Chondrocyte (in vitro differentiated cells): ENCODE measurements around the gene CCDC171. TPM values are rescaled to one million over a fixed set of nuclear protein-coding genes. Genes with fewer than 3 reads are reported as not detected.
A peak's percentile ranks its signal among the peaks of the same experiment; 100 is the strongest.

Experiments used
- DNase-seq: peaks from one replicate; pipeline ENCODE4 v3.0.0; 2021; ENCODE audit warnings: mixed read lengths, low spot score
- H3K27ac Mint-ChIP-seq: one replicate; pipeline ENCODE4 v1.8.0; 2021; ENCODE audit warnings: mild to moderate bottlenecking, moderate library complexity, mixed read lengths; ENCODE audit not compliant: unreplicated experiment
- H3K27me3 Mint-ChIP-seq: 2 replicates; pipeline ENCODE4 v1.8.0; 2021; ENCODE audit warnings: low read depth, mixed read lengths
- H3K36me3 Mint-ChIP-seq: 2 replicates; pipeline ENCODE4 v1.8.0; 2021; ENCODE audit warnings: low read depth, mixed read lengths
- H3K4me1 Mint-ChIP-seq: 2 replicates; pipeline ENCODE4 v1.8.0; 2021; ENCODE audit warnings: low read depth, mild to moderate bottlenecking, mixed read lengths
- H3K4me3 Mint-ChIP-seq: one replicate; pipeline ENCODE4 v1.8.0; 2021; ENCODE audit warnings: mild to moderate bottlenecking, moderate library complexity, mixed read lengths; ENCODE audit not compliant: unreplicated experiment
- H3K9me3 Mint-ChIP-seq: 2 replicates; pipeline ENCODE4 v1.8.0; 2021; ENCODE audit warnings: low read depth, mixed read lengths
- long read RNA-seq: library from polyadenylated mRNA; stranded (forward); transcript quantifications from one replicate; pipeline ENCODE4 v2.0.0, GENCODE V29; 2021
- total RNA-seq: library from RNA; stranded (reverse); gene quantifications from 3 replicates; pipeline ENCODE4 v1.2.1, GENCODE V29; 2021
- TF ChIP-seq, protein P1 (sequence below): fragments of 200-600 bp; sonication (generic); IDR thresholded peaks from 2 replicates; pipeline ENCODE4 v1.5.0; 2021; ENCODE audit warnings: antibody characterized with exemption, mild to moderate bottlenecking, moderate library complexity

CCDC171 gene
- 2.6 to 6.3 TPM (median 3.2 TPM) in 3 replicates for total RNA-seq
- long read RNA-seq, partial matches to known transcripts, result 0 of 4 reads
- long read RNA-seq, other reads (novel, unspliced or antisense), result 4 of 4 reads

DNA sequence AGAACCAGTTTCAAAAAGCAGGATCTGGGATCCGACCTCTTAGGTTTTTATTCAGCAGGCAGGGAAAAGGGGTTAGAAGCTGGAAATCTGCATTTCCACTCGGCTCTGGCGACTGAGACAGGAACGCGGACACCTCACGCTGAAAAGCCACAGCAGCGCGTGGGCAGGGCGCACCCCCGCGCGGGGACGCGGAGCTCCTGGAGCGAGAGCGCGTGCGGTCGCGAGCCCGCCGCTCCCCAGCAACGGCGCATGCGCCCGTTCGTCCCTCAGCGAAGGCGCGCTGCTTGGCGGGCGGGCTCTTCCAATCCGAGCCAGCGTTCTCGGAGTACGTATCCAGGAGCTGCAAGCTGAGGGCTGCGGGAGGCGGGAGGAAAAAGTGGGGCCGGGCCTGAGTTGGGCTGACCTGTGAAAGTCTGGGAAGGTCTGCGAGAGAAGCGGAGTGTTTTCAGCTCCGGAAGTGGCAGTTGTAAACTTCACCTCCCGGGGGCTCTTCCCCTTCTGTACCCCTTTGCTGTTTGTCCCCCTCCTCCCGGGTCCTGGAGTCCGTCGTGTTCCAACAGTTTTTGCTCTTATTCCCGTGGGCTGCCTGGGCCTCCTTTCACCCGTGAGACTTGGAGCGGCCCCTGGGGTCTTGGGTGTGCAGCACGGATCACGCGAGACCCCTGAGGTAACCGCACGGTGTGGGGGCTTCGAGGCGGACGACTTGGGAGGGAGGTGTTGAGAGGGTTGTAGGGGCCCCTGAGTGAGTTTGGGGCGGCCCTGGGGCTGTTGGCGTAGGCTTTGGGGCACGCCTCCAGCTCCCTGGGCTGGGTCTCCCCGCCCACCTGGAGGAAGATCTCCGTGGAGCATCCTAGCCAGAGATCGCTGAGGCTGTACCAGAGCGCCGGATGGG lies at the start of gene CCDC171:
Gene CCDC171 (plus strand): TSS at position 408 of the 892 bp plus-strand sequence. CDS start 11,046 bp downstream, outside the sequence.
- peak; percentile 97 for DNase-seq
- H3K36me3 Mint-ChIP-seq, result no peaks in the 10 kb centered on the region
- peak within 1 kb of the TSS; percentile 97 for H3K27ac Mint-ChIP-seq
- H3K4me1 Mint-ChIP-seq, result peaks cover 3% of the 10 kb centered on the region
- peaks cover 2% of the 10 kb centered on the region for H3K9me3 Mint-ChIP-seq
- H3K4me3 Mint-ChIP-seq, result peak within 1 kb of the TSS; percentile 92
- TF ChIP-seq, protein P1, sequence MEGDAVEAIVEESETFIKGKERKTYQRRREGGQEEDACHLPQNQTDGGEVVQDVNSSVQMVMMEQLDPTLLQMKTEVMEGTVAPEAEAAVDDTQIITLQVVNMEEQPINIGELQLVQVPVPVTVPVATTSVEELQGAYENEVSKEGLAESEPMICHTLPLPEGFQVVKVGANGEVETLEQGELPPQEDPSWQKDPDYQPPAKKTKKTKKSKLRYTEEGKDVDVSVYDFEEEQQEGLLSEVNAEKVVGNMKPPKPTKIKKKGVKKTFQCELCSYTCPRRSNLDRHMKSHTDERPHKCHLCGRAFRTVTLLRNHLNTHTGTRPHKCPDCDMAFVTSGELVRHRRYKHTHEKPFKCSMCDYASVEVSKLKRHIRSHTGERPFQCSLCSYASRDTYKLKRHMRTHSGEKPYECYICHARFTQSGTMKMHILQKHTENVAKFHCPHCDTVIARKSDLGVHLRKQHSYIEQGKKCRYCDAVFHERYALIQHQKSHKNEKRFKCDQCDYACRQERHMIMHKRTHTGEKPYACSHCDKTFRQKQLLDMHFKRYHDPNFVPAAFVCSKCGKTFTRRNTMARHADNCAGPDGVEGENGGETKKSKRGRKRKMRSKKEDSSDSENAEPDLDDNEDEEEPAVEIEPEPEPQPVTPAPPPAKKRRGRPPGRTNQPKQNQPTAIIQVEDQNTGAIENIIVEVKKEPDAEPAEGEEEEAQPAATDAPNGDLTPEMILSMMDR, result no peak
- H3K27me3 Mint-ChIP-seq, result no peaks in the 10 kb centered on the region

DNA sequence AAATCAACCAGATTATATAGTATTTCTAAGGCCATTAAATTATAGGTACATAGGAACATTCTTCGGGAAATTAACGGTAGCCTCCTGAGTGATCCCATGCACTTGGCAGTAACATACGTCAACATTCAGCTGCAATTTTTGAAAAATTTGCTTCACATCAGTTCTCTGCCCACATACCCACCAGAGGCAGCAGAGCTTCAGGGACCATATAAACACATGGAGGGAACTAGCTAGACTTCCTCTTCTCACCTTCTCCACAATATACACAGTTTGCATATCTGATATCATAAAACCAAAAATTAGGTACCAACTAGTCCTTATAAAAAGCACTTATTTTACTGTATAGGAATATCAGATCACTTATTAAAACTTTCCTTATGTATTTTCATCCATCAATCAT lies 46.9 kb upstream of the CCDC171 start:
- TF ChIP-seq, protein P1, result no peak
- no peak for DNase-seq
- Mint-ChIP-seq H3K4me3 (no peak overlapping the region), H3K4me1 (peaks cover 31% of the 10 kb centered on the region), H3K27ac (no peak overlapping the region), H3K27me3 (no peaks in the 10 kb centered on the region), H3K36me3 (peaks cover 15% of the 10 kb centered on the region), H3K9me3 (no peaks in the 10 kb centered on the region)

DNA sequence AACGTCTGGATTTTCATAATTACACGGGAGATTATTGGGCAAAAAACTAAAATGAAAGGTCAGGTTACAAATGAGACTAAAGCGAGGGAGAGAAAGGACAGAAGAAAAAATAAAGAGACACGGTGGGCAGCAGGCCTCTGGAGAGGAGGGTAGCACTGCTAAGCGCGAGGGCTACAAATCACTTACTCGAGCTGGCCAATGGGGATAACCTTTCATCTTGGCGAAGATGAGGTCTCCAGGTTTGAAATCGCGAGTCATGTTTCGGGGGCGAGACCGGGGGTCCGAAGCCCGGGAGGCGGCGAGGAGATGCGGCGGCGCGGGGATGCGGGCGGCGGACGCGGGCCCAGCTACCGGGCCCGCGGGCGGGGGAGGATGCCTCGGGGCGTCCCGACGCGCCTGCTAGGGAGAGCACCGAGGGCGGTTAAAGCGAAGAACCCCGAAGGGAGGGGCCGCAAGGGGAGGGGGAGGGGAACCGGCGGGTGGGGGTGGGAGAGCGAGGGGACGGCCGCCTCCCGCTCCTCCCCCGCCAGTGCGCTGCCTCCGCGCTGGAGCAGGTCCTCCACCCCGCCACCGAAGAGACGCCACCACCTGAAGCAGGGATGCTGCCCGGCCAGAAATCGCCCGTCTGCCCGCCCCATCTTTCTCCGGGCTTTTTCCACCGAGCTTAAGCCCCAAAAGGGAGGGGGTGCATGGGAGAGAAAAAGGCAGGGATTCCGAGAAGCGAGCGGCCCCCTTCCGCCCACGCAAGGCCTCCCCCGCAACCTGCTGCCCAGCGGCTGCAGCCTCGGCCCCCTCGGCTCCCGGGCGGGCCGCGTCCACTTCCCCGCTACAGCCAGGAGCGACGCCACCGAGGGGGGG lies 42.7 kb upstream of the CCDC171 start:
- Mint-ChIP-seq H3K27ac (peak overlapping the region; percentile 95), H3K27me3 (no peaks in the 10 kb centered on the region), H3K4me3 (peak overlapping the region; percentile 93), H3K36me3 (peaks cover 12% of the 10 kb centered on the region), H3K4me1 (peaks cover 27% of the 10 kb centered on the region), H3K9me3 (no peaks in the 10 kb centered on the region)
- DNase-seq, result no peak
- TF ChIP-seq, protein P1, result no peak

DNA sequence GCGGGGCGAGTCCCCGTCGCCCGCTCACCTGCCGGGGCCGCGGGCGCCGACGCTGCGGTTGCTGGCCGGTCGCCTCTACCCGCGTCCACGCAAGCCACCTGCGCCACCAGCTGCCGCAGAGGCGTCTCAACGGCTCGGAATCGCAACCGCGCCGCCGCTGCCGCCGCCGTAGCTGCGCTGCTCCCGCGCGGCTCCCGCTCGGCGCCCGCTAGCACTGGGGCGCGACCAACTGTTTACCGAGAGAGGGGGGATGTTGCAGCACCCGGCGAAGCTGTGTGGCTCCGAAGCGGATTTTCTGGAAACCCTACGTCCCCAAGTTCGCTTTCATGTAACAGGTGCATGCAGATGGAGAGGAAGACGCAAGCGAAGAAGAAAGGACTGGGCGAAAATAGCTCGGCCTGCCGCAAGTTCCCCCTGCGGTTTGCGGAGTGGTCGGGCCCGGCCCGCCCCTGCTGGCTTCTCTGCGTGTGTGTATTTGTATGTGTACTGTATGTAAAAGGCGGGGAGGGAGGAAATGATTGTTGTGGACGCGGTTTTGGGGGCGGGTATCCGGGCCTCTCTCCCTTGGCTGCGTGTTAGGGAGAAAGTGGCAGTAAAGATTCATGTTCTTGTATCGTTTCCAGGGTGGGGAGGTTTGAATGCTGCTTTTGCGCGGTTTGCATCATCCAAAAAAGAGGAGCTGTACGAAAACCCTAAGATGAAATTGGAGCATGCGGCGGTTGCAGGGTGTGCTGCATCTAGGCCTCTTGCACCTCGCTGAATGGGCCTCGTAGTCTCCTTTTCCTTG lies 41.9 kb upstream of the CCDC171 start, which contains the start of gene PSIP1:
Gene PSIP1 (minus strand): TSS at position 182 of the 787 bp plus-strand sequence. CDS start 782 bp downstream, outside the sequence.
- peaks cover 27% of the 10 kb centered on the region for H3K4me1 Mint-ChIP-seq
- H3K9me3 Mint-ChIP-seq, result no peaks in the 10 kb centered on the region
- H3K27me3 Mint-ChIP-seq, result no peaks in the 10 kb centered on the region
- H3K36me3 Mint-ChIP-seq, result peaks cover 10% of the 10 kb centered on the region
- H3K27ac Mint-ChIP-seq, result peak within 1 kb of the TSS; percentile 100
- H3K4me3 Mint-ChIP-seq, result peak within 1 kb of the TSS; percentile 93
- TF ChIP-seq, protein P1, result peak; percentile 10
- no peak for DNase-seq
